IPS-20b (cell line): ENCODE measurements around the gene XRCC3.

Experiments used
- H3K27ac ChIP-seq: one replicate; pipeline ENCODE4 v1.5.1; 2013; ENCODE audit warnings: low read length
- H3K27me3 ChIP-seq: 2 replicates; pipeline ENCODE4 v1.6.1; 2013; ENCODE audit warnings: mild to moderate bottlenecking, low read length, inconsistent platforms; ENCODE audit not compliant: insufficient read depth
- H3K36me3 ChIP-seq: 2 replicates; pipeline ENCODE4 v1.6.1; 2013; ENCODE audit warnings: low read depth, mild to moderate bottlenecking, inconsistent platforms, low read length, moderate library complexity; ENCODE audit not compliant: insufficient read depth
- H3K4me1 ChIP-seq: 2 replicates; pipeline ENCODE4 v1.6.1; 2013; ENCODE audit warnings: mild to moderate bottlenecking, control low read depth, inconsistent platforms, low read length, moderate library complexity; ENCODE audit not compliant: insufficient read depth
- H3K4me3 ChIP-seq: 2 replicates; pipeline ENCODE4 v1.5.1; 2013; ENCODE audit warnings: mild to moderate bottlenecking, low read length, inconsistent platforms
- H3K9ac ChIP-seq: 2 replicates; pipeline ENCODE4 v1.6.1; 2013; ENCODE audit warnings: low read depth, mild to moderate bottlenecking, inconsistent platforms, low read length, moderate library complexity
- H3K9me3 ChIP-seq: 2 replicates; pipeline ENCODE4 v1.6.1; 2013; ENCODE audit warnings: mild to moderate bottlenecking, low read depth, low read length, inconsistent platforms; ENCODE audit not compliant: insufficient read depth

XRCC3 gene

DNA sequence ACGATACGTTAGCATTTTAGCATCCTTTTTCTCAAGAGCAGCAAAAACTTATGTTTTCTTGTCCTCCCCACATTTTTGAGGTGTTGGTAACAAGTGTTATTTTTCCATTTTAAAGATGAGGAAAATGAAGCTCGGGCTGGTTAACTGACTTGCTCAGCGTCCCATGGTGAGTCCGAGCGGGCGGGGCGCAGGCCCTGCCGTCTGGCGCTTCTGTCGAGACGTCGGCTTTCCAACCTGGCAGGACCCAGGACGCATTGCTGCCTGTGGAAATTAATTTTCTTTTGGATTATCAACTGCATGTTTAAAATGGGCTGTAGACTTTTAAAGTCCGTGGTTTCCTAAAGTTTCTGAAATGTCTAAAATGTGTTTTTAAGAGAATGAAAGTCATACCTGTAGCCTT is 30.4 kb downstream of the XRCC3 start:
- H3K9ac ChIP-seq, result no peak overlapping the region
- H3K4me1 ChIP-seq, result 0 out of 2 replicates have a peak, but pooled peaks cover 2% of the 10 kb centered on the region
- no peak overlapping the region for H3K27ac ChIP-seq
- no peaks in the 10 kb centered on the region for H3K27me3 ChIP-seq
- no peak overlapping the region for H3K4me3 ChIP-seq
- H3K36me3 ChIP-seq, result peaks cover 89% of the 10 kb centered on the region
- H3K9me3 ChIP-seq, result no peaks in the 10 kb centered on the region

DNA sequence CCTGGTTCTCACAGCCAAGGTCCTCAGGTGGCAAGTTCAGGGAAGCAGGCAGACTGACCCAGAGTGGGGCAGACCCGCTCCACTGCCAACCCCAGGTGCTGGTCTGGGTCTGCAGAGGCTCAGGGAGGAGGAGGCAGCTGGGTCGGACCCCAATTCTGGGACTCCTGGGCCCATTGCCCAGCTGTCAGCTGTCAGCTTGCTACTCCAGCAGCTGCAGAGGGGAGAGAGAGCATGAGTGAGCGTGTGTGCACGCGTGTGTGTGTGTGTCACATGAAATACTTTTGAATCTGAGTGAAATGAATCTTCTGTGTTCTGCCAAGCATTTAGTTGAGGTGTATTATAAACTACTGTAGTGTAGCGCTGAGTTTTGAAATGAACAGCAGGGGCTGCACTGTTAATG is 30.8 kb downstream of the XRCC3 start:
- Histone ChIP-seq H3K9ac (no peak overlapping the region), H3K27me3 (no peaks in the 10 kb centered on the region), H3K4me1 (0 out of 2 replicates have a peak, but pooled peaks cover 2% of the 10 kb centered on the region), H3K36me3 (peaks cover 91% of the 10 kb centered on the region), H3K4me3 (no peak overlapping the region), H3K27ac (no peak overlapping the region), H3K9me3 (no peaks in the 10 kb centered on the region)

DNA sequence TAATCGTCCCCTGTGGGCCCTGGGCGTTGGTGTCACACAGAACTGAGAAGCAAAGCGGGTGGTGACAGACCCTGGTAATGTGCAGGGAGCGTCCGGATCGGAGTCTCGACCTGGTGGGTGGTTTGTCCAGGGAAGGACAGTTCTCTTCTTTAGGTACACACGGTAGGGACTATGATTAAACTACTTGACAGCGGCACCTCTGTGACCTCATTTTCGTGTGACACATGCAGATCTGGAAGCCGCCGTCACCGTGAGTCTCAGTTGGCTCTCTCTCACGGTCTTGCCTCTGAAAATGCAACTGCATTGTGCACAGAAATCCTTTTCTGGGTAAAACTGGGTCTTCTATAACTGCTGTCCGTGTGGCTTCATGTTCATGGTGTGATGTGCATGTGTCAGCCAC is 32.1 kb downstream of the XRCC3 start:
- Histone ChIP-seq H3K9me3 (no peaks in the 10 kb centered on the region), H3K27ac (no peak overlapping the region), H3K27me3 (no peaks in the 10 kb centered on the region), H3K36me3 (peaks cover 92% of the 10 kb centered on the region), H3K9ac (no peak overlapping the region), H3K4me1 (no peaks in the 10 kb centered on the region), H3K4me3 (no peak overlapping the region)

DNA sequence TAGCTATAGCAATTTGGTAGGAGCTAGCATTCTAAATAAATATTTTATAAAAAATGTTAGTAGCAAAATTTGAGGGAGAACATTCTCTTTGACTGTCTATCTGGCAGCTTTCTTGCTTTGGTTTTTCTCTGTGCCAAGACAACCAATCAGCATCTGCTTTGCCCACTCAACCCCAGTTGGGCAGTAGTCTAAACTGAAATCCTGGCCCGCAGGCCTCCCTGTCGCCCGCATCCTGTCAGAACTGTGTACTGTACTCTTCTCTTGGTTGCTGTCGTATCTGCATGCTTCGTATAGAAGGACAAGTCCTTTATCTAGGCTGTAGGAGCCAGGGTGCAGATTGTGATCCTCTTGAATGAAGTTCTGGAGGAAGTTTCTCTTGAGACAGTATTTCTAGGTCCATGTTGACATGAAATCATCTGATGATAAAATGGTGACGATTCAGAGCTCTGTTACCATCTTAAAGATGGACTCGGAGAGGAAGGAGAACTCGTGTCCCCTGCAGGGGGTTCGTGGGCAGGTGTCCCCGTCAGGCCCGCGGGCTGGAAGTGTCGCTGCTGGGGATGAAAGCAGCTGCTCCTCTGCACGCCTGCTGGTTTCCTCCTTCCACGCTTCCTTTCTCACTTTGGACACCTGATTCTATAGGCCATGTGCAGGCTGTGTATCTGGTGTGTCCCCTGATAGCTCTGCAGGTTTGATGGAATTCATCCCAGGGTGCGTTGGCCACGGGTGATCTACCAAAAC is 34.6 kb downstream of the XRCC3 start:
- H3K27me3 ChIP-seq, result no peaks in the 10 kb centered on the region
- H3K4me1 ChIP-seq, result no peaks in the 10 kb centered on the region
- no peak overlapping the region for H3K9ac ChIP-seq
- H3K27ac ChIP-seq, result no peak overlapping the region
- H3K36me3 ChIP-seq, result peaks cover 93% of the 10 kb centered on the region
- no peak overlapping the region for H3K4me3 ChIP-seq
- no peaks in the 10 kb centered on the region for H3K9me3 ChIP-seq

DNA sequence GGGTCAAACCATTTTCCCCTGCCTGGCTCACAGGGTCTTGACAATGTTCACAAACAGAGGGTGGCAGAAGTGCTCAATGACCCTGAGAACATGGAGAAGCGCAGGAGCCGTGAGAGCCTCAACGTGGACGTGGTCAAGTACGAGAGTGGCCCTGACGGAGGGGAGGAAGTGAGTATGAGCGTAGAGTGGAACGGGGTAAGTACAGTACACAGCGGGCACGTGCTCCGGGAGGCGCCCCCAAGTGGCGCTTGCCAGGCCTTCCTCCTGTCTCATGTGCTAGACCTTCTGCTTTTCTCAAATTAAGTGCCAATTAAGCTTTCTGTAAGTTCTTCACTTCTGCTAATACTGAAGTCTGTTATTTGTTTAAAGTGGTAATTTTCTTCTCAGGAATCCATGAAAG is 35.9 kb downstream of the XRCC3 start:
- Histone ChIP-seq H3K9ac (no peak overlapping the region), H3K9me3 (no peaks in the 10 kb centered on the region), H3K27ac (no peak overlapping the region), H3K4me3 (no peak overlapping the region), H3K4me1 (no peaks in the 10 kb centered on the region), H3K27me3 (no peaks in the 10 kb centered on the region), H3K36me3 (peaks cover 93% of the 10 kb centered on the region)

DNA sequence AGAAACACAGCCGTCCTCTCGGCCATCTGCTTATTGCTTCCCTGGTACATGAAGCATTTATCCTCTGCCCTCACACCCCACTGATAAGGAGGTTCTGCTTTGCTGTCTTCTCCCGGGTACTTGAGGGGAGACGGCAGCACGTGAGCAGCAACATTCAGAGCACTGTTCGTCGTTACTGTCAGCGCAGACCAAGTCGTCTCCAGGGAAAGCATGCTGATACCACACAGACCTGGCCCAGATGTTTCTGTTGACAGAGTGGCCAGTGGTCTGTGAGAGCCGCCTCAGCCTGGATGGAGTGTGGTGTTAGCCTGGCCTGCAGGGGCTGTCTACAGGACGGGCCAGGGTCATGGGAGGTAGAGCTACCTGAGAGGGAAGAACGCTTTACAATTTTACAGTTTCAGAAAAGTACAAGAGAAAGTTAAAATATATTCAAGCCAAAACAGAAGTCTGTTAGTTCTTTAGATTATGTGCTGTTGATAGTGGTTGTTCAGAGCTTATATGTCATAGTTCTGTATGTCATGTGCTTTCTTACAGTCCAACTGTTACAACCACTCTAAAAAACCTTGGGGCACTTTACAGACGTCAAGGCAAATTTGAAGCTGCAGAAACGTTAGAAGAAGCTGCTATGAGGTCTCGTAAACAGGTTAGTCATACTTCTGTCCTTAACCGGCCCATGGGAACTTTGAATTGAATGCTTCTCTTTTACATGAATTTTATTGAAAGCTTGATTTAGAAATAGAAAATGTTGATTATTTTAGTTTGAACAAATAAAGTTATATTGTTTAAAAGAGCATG is 38.2 kb downstream of the XRCC3 start:
- no peak overlapping the region for H3K4me3 ChIP-seq
- H3K36me3 ChIP-seq, result peaks cover 98% of the 10 kb centered on the region
- H3K27ac ChIP-seq, result no peak overlapping the region
- H3K9me3 ChIP-seq, result no peaks in the 10 kb centered on the region
- no peak overlapping the region for H3K9ac ChIP-seq
- no peaks in the 10 kb centered on the region for H3K27me3 ChIP-seq
- H3K4me1 ChIP-seq, result no peaks in the 10 kb centered on the region

DNA sequence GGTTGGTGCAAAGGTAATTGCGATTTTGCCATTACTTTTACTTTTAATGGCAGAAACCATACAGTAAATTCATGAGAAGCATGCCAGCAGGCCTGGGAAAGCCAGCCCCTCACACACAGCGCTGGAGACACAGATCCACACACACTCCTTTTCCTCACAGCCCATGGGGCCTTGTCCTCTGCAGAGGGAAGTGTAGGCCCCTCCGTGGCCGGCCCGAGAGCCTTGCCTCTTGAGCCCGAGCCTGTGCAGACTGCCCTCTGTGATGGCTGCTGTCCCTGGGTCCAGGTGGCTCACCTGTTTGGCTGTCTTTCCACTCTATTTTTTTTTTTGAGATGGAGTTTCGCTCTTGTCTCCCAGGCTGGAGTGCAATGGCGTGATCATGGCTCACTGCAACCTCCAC is 39.3 kb downstream of the XRCC3 start:
- Histone ChIP-seq H3K4me1 (no peaks in the 10 kb centered on the region), H3K36me3 (peaks cover 100% of the 10 kb centered on the region), H3K27me3 (no peaks in the 10 kb centered on the region), H3K4me3 (no peak overlapping the region), H3K27ac (no peak overlapping the region), H3K9me3 (no peaks in the 10 kb centered on the region), H3K9ac (no peak overlapping the region)

DNA sequence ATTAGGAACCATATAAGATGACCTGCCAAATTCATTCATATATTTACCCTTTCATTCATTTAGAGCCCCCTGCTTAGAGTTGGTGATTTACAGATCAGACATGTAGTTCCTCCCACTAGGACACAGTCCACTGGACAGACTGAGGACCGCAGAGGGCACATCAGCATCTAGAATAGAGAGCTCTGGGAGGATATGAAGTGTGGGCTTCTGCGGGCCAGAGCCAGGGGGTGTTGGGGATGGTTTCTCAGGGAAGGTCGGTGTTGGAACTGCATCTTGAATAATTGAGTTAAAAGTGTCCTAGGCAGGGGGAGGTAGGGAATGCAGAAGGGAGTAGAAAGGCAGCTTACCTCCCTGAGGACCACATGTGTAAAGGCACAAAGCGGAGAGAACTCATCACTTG is 43.3 kb downstream of the XRCC3 start:
- H3K4me3 ChIP-seq, result no peak overlapping the region
- no peak overlapping the region for H3K9ac ChIP-seq
- peaks cover 92% of the 10 kb centered on the region for H3K36me3 ChIP-seq
- H3K27me3 ChIP-seq, result no peaks in the 10 kb centered on the region
- H3K4me1 ChIP-seq, result no peaks in the 10 kb centered on the region
- no peak overlapping the region for H3K27ac ChIP-seq
- no peaks in the 10 kb centered on the region for H3K9me3 ChIP-seq

DNA sequence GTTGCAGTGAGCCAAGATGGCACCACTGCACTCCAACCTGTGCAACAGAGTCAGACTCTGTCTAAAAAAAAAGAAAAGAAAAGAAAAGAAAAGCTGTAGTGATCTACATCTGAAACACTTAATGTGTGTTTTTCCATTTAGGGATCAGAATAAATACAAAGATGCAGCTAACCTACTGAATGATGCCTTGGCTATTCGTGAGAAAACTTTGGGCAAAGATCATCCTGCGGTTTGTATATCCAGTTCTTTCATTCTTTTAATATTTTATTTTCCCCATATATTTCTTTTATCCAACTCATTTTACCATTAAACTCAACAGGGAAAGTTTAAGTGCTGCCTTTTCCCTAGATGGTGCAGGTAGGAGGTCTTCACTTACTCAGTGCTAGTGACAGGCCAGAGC is 45.9 kb downstream of the XRCC3 start:
- H3K27me3 ChIP-seq, result no peaks in the 10 kb centered on the region
- no peak overlapping the region for H3K27ac ChIP-seq
- H3K4me1 ChIP-seq, result no peaks in the 10 kb centered on the region
- no peak overlapping the region for H3K9ac ChIP-seq
- H3K4me3 ChIP-seq, result no peak overlapping the region
- H3K9me3 ChIP-seq, result no peaks in the 10 kb centered on the region
- peaks cover 80% of the 10 kb centered on the region for H3K36me3 ChIP-seq

DNA sequence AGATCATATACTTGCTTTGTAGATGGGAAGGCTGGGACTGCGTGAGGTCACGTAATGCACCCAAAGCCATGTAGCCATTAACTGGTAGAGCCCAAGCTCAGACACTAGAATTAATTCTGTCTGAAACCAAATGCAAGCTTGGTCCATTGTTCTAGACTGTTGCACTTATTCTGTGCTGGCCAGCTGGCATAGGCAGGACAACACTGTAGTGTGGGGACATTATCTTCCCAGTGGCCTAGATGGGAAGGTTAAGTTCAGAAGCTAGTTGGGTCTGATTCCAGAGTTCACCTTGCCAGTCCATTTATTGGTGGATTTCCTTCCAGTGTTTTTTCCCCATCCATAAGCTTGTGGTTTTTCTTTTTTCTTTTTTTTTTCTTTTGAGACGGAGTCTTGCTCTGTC is 47.1 kb downstream of the XRCC3 start:
- Histone ChIP-seq H3K4me1 (no peaks in the 10 kb centered on the region), H3K27me3 (no peaks in the 10 kb centered on the region), H3K27ac (no peak overlapping the region), H3K9ac (no peak overlapping the region), H3K9me3 (no peaks in the 10 kb centered on the region), H3K36me3 (peaks cover 80% of the 10 kb centered on the region), H3K4me3 (no peak overlapping the region)

DNA sequence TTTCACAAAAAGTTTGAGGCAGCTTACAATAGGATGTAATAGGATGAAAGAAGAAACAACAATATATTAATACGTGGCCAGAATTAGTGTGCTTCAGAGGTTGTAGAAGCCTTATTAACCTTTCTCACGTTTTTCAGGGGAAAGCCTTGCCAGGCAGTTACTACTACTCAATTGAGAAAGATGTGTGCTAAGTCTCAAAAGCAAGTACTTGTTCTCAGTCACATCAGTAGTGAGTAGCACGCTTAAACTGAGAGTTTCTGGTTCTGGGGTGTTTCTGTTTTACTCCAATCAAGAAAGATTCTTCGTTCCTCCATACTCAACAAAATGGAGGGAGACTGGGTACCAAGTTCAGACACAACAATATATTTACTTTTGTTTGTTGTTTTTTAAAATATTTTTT is 47.6 kb downstream of the XRCC3 start:
- Histone ChIP-seq H3K36me3 (peaks cover 80% of the 10 kb centered on the region), H3K9ac (no peak overlapping the region), H3K4me3 (no peak overlapping the region), H3K27me3 (no peaks in the 10 kb centered on the region), H3K9me3 (no peaks in the 10 kb centered on the region), H3K27ac (no peak overlapping the region), H3K4me1 (no peaks in the 10 kb centered on the region)

DNA sequence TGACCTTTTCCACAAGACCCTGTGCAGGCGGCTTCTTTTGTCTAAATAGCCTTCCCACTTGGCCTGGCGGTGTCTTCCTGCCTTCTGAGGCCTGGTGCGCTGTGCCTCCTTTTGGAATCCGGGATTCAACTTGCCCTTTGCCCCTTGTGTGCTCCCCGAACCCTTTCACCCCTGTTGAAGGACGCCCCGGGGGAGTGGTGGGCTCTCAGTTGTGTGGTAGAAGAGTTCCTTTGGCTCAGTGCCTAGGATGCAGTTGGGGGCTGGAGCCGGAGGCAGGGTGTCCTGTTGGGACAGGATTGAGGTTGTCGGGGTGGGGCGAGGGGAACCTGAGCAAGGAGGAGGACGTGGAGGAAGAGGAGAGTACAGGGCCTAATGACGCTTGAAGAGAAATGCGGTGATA is 51.7 kb downstream of the XRCC3 start:
- Histone ChIP-seq H3K4me3 (no peak overlapping the region), H3K27ac (no peak overlapping the region), H3K27me3 (no peaks in the 10 kb centered on the region), H3K4me1 (no peaks in the 10 kb centered on the region), H3K9ac (no peak overlapping the region), H3K9me3 (no peaks in the 10 kb centered on the region), H3K36me3 (peaks cover 80% of the 10 kb centered on the region)
